Testis (tissue), 2 donors: ENCODE results near the gene TC2N.

Source experiments
- POLR2A ChIP-seq: fragments of 450-650 bp; IDR thresholded peaks from one replicate; pipeline ENCODE4 v1.6.1; 2017; ENCODE audit warnings: antibody characterized with exemption, mild to moderate bottlenecking, moderate library complexity
- TF ChIP-seq, protein P1 (sequence below), 3 experiments: fragments of 450-650 bp in 2 of 3; fragments of 200-600 bp in 1 of 3; sonication (generic) in 1 of 3; IDR thresholded peaks; one replicate each; pipeline ENCODE4 v1.5.1; 2016 to 2019; ENCODE audit warnings: antibody characterized with exemption in 3 of 3, mild to moderate bottlenecking in 2 of 3, moderate library complexity in 1 of 3

DNA sequence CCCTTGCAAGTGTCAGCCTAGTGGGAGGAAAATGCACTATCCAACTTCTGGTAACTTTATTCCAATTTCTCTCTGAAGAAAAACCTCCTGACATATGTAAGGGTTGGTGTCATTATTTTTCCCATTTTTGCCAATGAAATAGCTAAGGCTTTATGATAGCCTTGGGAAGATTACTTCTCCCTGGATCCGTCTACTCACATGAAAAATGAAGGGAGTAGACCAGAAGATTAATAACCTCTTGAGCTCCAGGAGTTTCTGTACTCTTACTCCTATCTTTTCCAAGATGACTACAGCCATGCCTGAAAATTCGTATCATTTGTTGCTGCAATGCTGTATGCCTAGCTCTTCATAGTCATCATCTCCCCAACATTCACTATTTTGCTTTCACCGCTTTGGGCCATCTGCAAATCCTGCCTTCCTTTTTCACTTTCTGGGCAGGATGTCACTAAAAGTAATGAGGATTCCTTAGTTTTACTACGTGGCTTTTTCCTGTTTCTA, 18.8 kb downstream of the TC2N start:
- TF ChIP-seq, protein P1, sequence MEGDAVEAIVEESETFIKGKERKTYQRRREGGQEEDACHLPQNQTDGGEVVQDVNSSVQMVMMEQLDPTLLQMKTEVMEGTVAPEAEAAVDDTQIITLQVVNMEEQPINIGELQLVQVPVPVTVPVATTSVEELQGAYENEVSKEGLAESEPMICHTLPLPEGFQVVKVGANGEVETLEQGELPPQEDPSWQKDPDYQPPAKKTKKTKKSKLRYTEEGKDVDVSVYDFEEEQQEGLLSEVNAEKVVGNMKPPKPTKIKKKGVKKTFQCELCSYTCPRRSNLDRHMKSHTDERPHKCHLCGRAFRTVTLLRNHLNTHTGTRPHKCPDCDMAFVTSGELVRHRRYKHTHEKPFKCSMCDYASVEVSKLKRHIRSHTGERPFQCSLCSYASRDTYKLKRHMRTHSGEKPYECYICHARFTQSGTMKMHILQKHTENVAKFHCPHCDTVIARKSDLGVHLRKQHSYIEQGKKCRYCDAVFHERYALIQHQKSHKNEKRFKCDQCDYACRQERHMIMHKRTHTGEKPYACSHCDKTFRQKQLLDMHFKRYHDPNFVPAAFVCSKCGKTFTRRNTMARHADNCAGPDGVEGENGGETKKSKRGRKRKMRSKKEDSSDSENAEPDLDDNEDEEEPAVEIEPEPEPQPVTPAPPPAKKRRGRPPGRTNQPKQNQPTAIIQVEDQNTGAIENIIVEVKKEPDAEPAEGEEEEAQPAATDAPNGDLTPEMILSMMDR (IDR thresholded peaks at IDR 0.05) = no peak
- TF ChIP-seq POLR2A = no peak
